Measurements from ENCODE around the gene KLHL35. TPM values are rescaled to one million over a fixed set of nuclear protein-coding genes. Genes with fewer than 3 reads are reported as not detected.
A peak's percentile ranks its signal among the peaks of the same experiment; 100 is the strongest.

The KLHL35 gene
- total RNA-seq, 1 experiment from 2014 or later, result 0.83 TPM

DNA sequence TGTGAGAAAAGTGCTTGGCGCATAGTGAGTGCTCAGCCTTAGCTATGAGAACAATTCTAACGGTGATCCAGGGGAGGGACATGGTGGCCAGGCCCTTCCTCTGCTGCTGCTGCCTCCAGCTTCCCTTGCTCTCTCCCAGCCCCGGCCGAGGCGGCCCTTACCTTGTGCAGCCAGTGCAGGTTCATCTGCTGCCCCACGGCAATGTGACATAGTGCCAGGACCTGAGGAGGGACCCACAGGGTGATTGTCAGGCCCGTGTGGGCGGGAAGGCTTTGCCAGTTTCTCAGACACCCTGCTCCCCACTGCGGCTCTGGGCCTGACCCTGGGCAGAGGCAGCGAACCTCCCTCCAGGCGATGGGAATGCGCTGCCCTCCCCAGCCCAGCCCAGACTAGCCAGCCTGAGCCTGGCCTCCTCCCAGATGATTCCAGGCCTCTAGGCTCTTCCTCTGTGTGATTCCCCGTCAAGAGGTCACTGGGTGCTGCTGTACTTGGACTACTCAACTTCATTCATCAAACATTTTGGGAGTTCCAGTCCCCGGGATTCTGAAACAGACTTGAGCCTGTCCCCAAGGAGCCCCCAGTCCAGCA is 23.7 kb upstream of the KLHL35 start:
- Histone ChIP-seq H2AK5ac (ENCODE audit: insufficient read length, low read length) (no peak overlapping the region), H4K5ac (ENCODE audit: insufficient read length, low read depth, low read length) (no peak overlapping the region), H3K4me1 (ENCODE audit: insufficient read depth, low read length) (no peaks in the 10 kb centered on the region), H3K4ac (ENCODE audit: low read depth, low read length) (no peak overlapping the region), H3K4me2 (ENCODE audit: insufficient read depth, insufficient read length, low read length) (no peak overlapping the region), H2AFZ (ENCODE audit: low read length) (no peak overlapping the region), H3K27me3 (ENCODE audit: insufficient read depth, low read length) (no peaks in the 10 kb centered on the region), H4K91ac (ENCODE audit: insufficient read length, low read depth, low read length) (no peak overlapping the region), H2BK12ac (ENCODE audit: insufficient read length, low read depth, low read length) (no peak overlapping the region), H2BK15ac (ENCODE audit: low read depth, low read length) (no peak overlapping the region), H2BK5ac (ENCODE audit: insufficient read length, low read length) (no peak overlapping the region), H3K9ac (ENCODE audit: extremely low read depth, insufficient read length, low read length) (no peak overlapping the region), H4K8ac (replicated peaks; ENCODE audit: insufficient read length, low read depth, low read length) (no peak overlapping the region), H3K14ac (ENCODE audit: insufficient read depth, low read length) (peak overlapping the region; percentile 25; the same call in 1 of the 2 replicates), H3T11ph (ENCODE audit: low read length) (no peak overlapping the region), H3K79me1 (ENCODE audit: insufficient read depth, low read depth, low read length, poor library complexity, severe bottlenecking) (no peaks in the 10 kb centered on the region), H3K9me3 (ENCODE audit: control insufficient read depth, low read depth, low read length) (no peaks in the 10 kb centered on the region), H3K56ac (ENCODE audit: insufficient read length, low read depth, low read length) (no peak overlapping the region), H2BK120ac (ENCODE audit: low read depth, low read length, poor library complexity, severe bottlenecking) (no peak overlapping the region), H4K20me1 (ENCODE audit: control insufficient read depth, insufficient read depth, insufficient read length) (no peaks in the 10 kb centered on the region), H3K18ac (ENCODE audit: insufficient read length, low read depth, low read length) (no peak overlapping the region), H3K27ac (ENCODE audit: insufficient read length, low read depth, low read length) (no peak overlapping the region), H2BK20ac (ENCODE audit: low read depth, low read length, poor library complexity, severe bottlenecking) (no peak overlapping the region), H3K79me2 (ENCODE audit: insufficient read depth, low read length) (no peaks in the 10 kb centered on the region), H3K23me2 (ENCODE audit: insufficient read length, low read depth, low read length, poor library complexity, severe bottlenecking) (no peaks in the 10 kb centered on the region), H3K23ac (ENCODE audit: insufficient read length, low read depth, low read length) (no peak overlapping the region)
- H3K36me3 Mint-ChIP-seq (ENCODE audit: insufficient read depth in 1 of 3, low read depth in 3 of 3), result no peaks in the 10 kb centered on the region; a peak in 1 of 7 replicates
- H3K27ac Mint-ChIP-seq, result peak overlapping the region in 2 of 3 experiments; percentile 20 to 79; a peak in 1 of 7 replicates
- H3K27me3 Mint-ChIP-seq (ENCODE audit: low read depth), result no peaks in the 10 kb centered on the region
- WGBS (ENCODE audit: extremely low coverage, insufficient read length, low lambda C conversion rate), result no CpG with 5 or more reads among the region's 14 CpGs
- no peak overlapping the region for H3K4me3 Mint-ChIP-seq
- H3K9me3 Mint-ChIP-seq, result no peaks in the 10 kb centered on the region
- DNase-seq, result no peak
- peaks cover 13% of the 10 kb centered on the region in 2 experiments for H3K4me1 Mint-ChIP-seq
- TF ChIP-seq, protein P1, sequence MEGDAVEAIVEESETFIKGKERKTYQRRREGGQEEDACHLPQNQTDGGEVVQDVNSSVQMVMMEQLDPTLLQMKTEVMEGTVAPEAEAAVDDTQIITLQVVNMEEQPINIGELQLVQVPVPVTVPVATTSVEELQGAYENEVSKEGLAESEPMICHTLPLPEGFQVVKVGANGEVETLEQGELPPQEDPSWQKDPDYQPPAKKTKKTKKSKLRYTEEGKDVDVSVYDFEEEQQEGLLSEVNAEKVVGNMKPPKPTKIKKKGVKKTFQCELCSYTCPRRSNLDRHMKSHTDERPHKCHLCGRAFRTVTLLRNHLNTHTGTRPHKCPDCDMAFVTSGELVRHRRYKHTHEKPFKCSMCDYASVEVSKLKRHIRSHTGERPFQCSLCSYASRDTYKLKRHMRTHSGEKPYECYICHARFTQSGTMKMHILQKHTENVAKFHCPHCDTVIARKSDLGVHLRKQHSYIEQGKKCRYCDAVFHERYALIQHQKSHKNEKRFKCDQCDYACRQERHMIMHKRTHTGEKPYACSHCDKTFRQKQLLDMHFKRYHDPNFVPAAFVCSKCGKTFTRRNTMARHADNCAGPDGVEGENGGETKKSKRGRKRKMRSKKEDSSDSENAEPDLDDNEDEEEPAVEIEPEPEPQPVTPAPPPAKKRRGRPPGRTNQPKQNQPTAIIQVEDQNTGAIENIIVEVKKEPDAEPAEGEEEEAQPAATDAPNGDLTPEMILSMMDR (conservative IDR thresholded peaks at IDR 0.05), result no peak
